DMS114 treated with DMSO at 0.1 percent for 48 hours (cell line): ENCODE data around the gene SEMA3D.

Source experiments
- DNase-seq: peaks from one replicate; lab custom pipeline; 2025; ENCODE audit not compliant: unreplicated experiment; lab: John Stamatoyannopoulos, UW

SEMA3D gene

GRCh38 chr7:85184599-85185423 lies 2.0 kb downstream of the SEMA3D start:
- peak; percentile 59 for DNase-seq

DNA sequence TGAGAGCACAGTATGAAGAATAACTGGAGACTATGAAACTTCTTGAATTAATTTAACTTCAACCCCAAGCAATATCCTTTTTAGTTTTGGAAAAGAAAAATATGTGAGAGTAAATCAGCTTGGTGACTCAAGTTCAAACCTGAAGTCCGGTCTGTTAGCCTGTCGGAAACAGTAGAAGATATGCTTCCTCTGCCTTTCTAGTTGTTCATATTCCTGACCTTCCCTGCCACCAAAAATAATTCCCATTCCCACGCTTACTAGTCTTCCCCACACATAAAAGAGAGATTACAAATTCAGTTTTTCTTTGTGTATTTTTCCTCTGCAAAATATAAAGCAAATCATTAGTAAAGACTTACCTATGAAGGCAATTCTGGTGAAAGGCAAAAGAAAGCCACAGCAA lies 3.6 kb downstream of the SEMA3D start:
- no peak for DNase-seq

GRCh38 chr7:85178531-85179298 lies 8.1 kb downstream of the SEMA3D start:
- DNase-seq, result no peak

DNA sequence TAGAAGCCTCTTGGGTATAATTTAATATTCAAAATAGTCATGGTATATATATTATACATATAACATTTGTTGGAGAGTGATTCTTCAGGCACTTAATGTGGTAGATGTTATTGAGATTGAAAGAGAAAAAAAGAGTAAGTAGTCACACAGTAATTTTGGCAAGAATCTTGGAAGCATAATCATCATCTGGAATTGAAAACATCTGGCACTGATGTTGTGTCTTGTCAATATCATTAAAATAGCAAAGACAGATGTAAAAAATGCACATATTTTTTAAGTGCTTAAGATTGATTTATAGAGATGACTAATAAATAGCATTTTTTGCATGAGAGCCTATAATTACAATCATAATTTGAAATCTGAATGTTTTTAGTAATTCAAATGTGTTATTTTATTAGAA lies 9.5 kb downstream of the SEMA3D start:
- no peak for DNase-seq

GRCh38 chr7:85176197-85176596 lies 10.7 kb downstream of the SEMA3D start:
- DNase-seq, result no peak

DNA sequence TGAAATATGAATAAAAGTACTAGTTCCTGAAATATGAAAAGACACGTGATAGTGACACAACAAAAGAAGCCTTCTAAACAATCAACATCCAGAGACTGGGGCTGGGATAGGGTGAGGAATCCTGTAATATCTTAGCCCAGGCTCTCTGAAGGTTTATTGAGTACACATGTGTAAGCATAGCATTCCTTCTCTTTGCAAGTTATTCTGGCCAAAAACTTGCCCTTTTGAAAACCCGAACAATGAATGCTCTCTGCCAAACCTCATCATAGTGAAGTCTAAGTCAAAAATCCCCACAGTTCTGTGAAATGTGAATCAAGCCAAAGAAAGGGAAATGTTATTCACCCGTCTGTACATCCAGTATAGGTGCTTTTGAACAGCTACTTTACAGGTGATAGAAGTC lies 11.6 kb downstream of the SEMA3D start:
- no peak for DNase-seq

DNA sequence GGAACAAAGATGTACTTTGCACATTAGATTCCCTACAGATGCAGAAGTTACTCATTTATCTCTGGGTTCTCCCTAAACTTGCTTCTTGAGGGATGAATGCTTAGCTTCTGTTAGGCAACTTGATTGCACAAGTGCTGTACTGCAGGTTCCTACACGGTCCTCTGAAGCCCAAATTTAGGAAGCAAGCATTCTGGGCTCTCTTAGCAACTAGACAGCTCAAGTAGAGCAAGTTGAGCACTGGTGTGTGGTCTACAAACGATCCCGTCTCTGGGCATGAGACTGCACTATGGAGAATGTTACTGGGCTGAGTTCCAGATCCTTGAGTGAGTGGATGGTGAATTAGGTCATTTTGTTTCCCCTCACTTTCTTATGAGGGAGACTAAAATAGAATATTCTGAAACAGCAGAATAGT lies 14.3 kb downstream of the SEMA3D start:
- no peak for DNase-seq

DNA sequence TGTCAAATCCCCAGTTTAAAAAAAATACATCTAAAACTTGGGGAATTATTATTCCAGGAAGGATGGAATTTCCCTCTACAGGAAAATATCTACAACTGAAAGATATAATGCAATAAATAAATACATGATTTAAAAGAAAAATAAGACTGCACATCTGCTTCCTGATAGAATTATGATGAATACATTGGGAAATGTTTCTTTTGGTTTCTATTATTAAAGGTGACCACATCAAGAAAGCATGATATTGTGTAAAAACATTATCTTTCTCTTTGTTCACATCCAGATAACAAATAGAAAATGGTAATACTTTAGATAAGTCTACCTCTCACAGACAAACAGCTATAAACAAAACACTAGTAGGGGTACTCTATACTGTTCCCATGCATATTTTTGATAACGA lies 19.2 kb downstream of the SEMA3D start:
- DNase-seq, result no peak

DNA sequence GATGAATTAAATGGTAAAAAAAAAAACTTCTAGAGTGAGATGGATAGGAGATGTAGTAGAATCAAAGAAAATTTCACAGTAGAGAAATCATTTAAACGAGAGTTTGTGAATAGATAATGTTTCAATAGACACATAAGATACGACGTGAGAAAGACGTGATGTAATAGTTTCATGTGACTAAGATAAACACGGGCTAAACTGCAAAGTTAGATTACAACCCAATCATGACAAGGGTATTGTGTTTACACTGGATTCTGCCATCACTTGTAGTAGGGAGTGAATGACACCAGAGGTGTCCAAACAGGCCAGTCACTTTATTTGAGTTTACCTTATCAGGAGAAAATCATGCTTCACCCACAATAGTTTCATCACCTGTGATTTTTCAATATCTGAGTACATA lies 21.6 kb downstream of the SEMA3D start:
- DNase-seq, result no peak

GRCh38 chr7:85164376-85164775 lies 22.5 kb downstream of the SEMA3D start:
- DNase-seq, result no peak

DNA sequence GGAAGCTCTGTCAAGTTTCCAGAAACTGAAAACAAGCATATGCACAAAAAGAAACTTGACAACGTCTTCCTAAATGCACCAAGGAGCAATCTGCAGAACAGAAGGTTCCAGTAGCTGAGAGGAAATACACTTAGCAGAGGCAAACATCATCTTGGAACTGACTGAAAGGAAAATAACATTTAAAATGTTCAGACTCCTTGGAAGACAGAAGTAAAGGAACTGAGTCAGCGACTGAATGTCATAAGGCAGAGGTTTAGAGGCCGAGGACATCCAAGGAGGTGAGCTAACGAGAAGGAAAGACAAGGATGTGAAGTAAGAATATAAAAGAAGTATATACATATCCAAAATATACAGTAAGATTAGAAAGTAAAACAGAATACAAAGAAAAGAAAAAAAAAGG lies 24.1 kb downstream of the SEMA3D start:
- no peak for DNase-seq

- no peak for DNase-seq
These were observed 26.6 kb downstream of the SEMA3D start for GRCh38 chr7:85160223-85160622.

DNA sequence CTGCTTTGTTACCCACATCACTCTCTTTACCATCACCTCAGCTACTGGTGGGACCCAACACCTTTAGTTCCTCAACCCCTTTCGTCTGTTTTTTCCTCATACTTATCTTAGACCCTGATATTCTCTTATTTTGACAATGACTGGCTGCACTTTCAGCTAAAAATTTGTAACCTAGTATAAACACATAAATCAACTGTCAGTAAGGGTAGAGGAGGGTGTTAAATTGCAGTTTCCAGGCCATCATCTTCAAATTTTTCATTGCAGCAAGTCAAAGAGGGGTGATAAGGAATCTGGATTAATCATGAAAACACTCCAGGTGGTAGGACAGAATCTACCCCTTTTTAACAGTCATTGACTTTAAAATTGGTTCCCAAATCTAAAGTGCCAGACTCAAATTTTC lies 27.9 kb downstream of the SEMA3D start:
- no peak for DNase-seq

GRCh38 chr7:85156661-85157208 lies 30.1 kb downstream of the SEMA3D start:
- DNase-seq, result no peak

DNA sequence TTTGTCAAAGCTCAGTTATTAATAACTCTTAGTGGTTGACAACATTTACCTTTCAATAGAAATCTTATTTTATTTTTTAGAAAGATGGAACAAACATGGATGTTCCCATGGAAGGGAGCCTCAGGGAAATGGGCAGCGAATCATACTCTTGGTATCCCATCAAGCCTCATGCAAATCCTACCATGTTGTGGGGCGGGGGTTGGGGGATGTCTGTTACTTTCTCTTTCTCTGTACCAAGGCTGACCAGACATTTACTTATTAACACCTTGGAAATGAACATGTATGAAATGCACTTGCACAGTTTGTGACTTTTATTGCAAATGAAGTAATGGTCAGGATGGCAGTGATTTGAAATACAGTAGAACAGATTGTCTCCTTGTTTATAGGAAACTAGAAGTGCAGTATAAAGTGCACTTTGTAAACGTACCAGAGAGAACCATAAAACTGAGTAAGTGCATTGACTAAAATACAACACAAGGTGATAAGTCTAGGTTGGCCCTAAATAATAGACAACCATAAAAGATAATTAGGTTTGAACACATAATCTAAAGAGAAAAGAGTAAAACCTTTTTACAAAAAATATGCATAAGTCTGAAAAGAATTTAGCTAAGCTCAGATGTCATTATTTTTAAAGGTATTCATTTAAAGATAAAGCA lies 32.4 kb downstream of the SEMA3D start:
- no peak for DNase-seq

DNA sequence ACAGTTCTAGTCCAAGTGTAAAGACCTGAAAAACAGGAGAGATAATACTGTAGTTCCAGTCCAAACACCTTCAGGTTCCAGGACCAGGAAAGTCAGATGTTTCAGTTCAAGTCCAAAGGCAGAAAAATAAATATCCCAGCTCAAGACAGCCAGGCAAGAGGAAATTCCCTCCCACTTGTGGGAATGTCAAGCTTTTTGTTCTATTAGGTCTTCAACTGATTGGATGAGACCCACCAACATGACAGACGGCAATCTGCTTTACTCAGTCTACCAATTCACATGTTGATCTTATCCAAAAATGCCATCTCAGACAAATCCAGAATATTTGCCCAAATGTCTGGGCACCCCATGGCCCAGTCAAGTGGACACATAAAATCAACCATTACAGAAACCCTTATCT lies 33.1 kb downstream of the SEMA3D start:
- DNase-seq, result no peak

DNA sequence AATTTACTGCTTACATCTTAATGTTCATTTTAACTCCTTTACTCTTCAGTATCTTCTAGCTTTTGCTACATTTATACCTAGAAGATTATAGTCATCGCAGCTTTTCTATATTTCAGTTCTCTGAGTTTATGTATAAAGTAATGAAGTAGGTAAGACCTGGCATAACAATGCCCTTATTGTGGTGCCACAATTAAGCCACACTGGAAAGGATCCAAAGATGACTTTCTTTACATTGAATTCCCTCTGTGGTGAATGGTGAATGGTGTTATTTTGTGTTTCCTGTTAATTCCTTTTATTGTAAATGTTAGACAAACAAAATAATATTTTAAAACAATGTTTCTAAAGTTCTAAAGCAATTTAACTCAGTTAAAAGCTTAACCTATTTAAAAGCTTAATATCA lies 36.2 kb downstream of the SEMA3D start:
- DNase-seq, result no peak

DNA sequence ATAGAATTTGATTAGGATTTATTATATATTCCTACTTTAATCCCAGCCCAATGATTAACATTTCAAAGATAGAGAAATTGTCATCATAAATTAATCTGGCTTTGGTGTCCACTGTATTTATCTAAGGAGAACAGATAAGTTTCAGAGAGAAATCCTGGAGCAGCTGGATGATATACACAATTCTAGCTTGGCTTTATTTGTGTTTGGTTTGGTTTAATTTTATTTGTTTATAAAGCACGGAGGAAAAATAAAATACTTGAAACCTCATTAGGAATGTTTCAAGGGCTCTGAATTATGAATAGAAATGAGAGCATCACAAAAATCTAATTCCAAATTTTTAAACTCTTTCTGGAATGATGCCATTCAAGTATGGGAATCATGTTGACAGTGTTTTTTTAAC lies 42.1 kb downstream of the SEMA3D start:
- no peak for DNase-seq

- DNase-seq, result peak; percentile 35
These were observed 50.9 kb downstream of the SEMA3D start for GRCh38 chr7:85135977-85136376.

GRCh38 chr7:85133560-85133959 lies 53.3 kb downstream of the SEMA3D start:
- no peak for DNase-seq

- no peak for DNase-seq
These were observed 53.9 kb downstream of the SEMA3D start for GRCh38 chr7:85133006-85133405.

GRCh38 chr7:85130702-85131101 lies 56.2 kb downstream of the SEMA3D start:
- DNase-seq, result no peak
